ENCODE results near the gene SLC9A9. TPM values are rescaled to one million over a fixed set of nuclear protein-coding genes. Genes with fewer than 3 reads are reported as not detected.

The SLC9A9 gene
- total and polyA plus RNA-seq, 9 of the 15 experiments (the other 6 are each of a cell fraction or from before 2014, with no cell fraction given), result 0.03 to 0.13 TPM; not detected in 7

GRCh38 chr3:143307613-143308183 lies 540.6 kb downstream of the SLC9A9 start (continued):
- peak; percentile 63; the same call in 1 of the 2 replicates for TF ChIP-seq NR2C1 (IDR thresholded peaks at IDR 0.05)
- peak; percentile 50; the same call in 1 of the 2 replicates for TF ChIP-seq NR2C1 (tag; IDR thresholded peaks at IDR 0.05)
- TF ChIP-seq POLR3A (IDR thresholded peaks at IDR 0.05; ENCODE audit: borderline replicate concordance, extremely low read depth, insufficient read depth, insufficient read length), result no peak
- no peak for TF ChIP-seq RBM34 (IDR thresholded peaks at IDR 0.05; ENCODE audit: borderline replicate concordance, insufficient read depth, low read length)
- TF ChIP-seq TSHZ1 (CRISPR knock-in tag; IDR thresholded peaks at IDR 0.05), result no peak
- no peak for TF ChIP-seq SREBF2 (CRISPR knock-in tag; IDR thresholded peaks at IDR 0.05)
- no peak for TF ChIP-seq ZFPM2 (CRISPR knock-in tag; IDR thresholded peaks at IDR 0.05)
- TF ChIP-seq BCOR (IDR thresholded peaks at IDR 0.05), result no peak
- TF ChIP-seq BCLAF1 (IDR thresholded peaks at IDR 0.05; ENCODE audit: borderline replicate concordance in 1 of 2, control insufficient read depth in 1 of 2, low read depth in 2 of 2, low read length in 1 of 2), result no peak
- TF ChIP-seq MXI1 (IDR thresholded peaks at IDR 0.05; ENCODE audit: low read depth, low read length), result no peak
- TF ChIP-seq ZFP91 (CRISPR knock-in tag; IDR thresholded peaks at IDR 0.05), result no peak
- TF ChIP-seq DACH1 (IDR thresholded peaks at IDR 0.05; ENCODE audit: partially characterized antibody), result peak; percentile 12
- no peak for TF ChIP-seq TRIM25 (IDR thresholded peaks at IDR 0.05; ENCODE audit: borderline replicate concordance)
- TF ChIP-seq GTF2B (IDR thresholded peaks at IDR 0.05; ENCODE audit: extremely low read depth, insufficient read length), result no peak
- TF ChIP-seq ETV1 (tag; conservative IDR thresholded peaks at IDR 0.05; ENCODE audit: low read depth), result peak; percentile 29; the same call in 1 of the 2 replicates
- no peak for TF ChIP-seq POLR2G (IDR thresholded peaks at IDR 0.05; ENCODE audit: low read depth, low read length)
